Measurements from ENCODE around the gene ZDHHC1. TPM values are rescaled to one million over a fixed set of nuclear protein-coding genes. Genes with fewer than 3 reads are reported as not detected.

Gene ZDHHC1
- total RNA-seq, 2 experiments from 2014 or later = 0.58 to 0.98 TPM

DNA sequence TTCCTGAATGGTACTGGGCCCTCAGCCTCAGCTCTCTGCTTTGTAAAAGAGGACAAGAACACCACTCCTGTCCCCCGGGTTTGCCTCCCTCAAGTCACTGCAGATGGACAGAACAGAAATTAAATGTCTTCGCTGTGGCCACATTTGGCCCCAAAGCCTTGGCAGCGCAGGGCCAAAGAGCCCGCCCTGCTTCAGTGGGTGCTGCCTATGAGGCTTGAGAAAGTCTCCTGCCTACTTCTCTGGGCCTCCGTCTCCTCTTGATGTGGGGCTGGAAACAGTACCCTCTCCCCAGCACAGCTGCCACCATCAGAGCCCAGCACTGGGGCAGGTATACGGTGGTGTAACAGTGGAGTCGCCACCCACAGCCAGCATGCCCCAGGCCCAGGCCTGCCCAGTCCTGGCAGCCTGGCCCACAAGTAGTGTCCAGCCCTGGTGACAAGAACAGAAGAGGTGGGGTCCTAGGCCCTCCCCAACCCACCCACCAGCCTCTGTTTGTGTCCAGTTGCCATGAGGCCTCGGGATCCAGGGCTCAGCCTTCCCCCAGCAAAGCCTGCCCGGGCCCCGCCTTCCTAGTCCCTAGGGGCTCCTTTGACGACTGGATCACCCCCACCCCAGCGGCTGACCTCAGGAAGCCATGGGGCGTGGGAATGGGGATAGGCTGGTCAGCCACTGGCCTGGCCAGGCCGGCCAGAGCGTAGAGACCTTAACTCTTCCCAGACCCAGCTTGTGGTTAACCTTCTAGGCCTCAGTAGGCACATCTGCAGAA, 19.1 kb downstream of the ZDHHC1 start:
- Mint-ChIP-seq H3K27me3 (peaks cover 30% of the 10 kb centered on the region), H3K4me1 (peaks cover 9% of the 10 kb centered on the region), H3K27ac (no peak overlapping the region), H3K4me3 (no peak overlapping the region), H3K36me3 (ENCODE audit: low read depth) (no peaks in the 10 kb centered on the region), H3K9me3 (ENCODE audit: low read depth) (no peaks in the 10 kb centered on the region)
- no peak for ATAC-seq
- no peak for DNase-seq
- POLR2A ChIA-PET = no interaction called here
- intact Hi-C loops (cut with DNase I, micrococcal nuclease) = loop anchor here in 1 of 2 experiments (5.0 kb wide), 1 partner anchor 135 kb away; no protein-coding TSS in a partner anchor
- CTCF ChIA-PET = interaction anchor here (0.6 to 1.4 kb wide), 2 partner anchors 71 to 170 kb away, joined by 3 read pairs; partner anchors contain the start of gene TMEM208

DNA sequence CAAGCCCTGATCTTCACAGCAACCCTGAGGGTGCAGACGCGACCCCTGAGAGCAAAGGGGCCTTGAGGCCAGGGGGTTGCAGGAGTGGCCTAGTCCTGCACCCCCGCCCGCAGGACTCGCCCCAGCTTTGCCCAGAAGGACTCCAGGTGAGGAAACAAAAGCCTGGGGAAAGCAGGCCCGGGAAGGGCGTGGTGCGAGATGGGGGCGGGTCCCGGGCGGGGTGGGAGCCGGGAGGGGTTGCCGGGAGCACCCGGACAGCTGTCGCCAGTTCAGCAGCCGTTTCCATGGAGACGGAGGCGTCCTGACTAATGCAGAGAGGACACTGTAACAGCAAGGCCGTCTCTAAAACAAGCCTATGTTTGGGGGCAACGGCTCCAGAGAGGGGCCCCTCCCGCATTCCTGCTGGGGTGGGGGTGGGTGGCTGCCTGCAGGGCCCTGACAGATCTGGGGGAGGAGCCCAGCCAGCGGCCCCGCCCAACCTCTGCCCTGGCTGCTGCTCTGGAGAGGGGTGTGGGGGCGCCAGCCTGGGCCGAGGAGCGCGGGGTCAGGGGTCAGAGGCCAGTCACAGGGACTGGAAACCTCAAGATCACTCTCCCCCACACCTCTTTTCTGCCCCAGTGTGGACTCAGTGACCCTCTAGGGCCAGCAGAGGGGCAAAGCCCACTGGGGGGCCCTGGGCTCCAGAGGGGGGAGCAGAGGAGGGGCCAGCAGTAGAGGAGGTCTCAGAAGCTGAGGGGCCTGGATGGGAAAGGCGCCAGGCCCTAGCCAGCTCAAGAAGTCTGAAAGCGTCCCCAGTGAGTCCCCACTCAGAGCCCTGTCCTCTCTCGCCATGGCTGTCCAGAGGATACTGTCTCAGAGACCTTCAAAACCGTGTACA, 19.9 kb downstream of the ZDHHC1 start:
- POLR2A ChIA-PET = no interaction called here

DNA sequence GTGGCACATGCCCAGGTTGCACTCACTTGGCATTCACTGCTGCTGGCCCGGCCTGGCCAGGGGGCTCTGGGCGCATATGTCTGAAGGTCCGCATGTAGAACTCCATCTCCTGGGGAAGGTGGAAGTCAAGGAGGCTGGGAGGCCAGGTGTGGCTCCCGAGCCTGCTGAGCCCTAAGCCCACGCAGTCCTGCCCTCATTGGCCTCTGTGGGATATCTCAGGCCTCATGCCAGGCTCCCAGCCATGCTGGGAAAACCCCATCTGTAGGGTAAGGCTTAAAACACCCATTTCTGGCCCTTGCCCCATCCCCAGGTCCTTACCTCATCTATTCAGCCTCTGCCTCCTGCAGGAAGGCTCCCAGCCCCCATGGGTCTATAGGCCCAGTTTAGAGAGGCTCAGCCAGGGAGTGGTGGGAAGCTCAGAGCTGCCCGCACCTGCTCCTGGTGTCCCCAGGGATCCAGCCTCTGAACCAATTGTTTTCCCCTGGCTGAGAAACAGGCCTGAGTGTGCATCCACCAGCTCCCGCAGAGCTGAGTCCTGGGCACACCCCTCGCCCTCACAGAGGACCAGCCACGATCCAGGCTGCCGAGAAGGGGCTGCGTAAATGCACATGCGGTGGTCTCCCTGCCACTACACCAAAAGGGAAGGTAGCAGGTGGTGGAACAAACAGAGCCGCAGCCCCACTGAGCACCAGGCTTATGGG, 20.7 kb downstream of the ZDHHC1 start:
- Mint-ChIP-seq H3K36me3 (ENCODE audit: low read depth) (no peaks in the 10 kb centered on the region), H3K27me3 (peaks cover 25% of the 10 kb centered on the region), H3K9me3 (ENCODE audit: low read depth) (no peaks in the 10 kb centered on the region), H3K27ac (no peak overlapping the region), H3K4me1 (peaks cover 9% of the 10 kb centered on the region), H3K4me3 (no peak overlapping the region)
- no peak for DNase-seq
- POLR2A ChIA-PET = no interaction called here
- no peak for ATAC-seq
- intact Hi-C loops (cut with DNase I, micrococcal nuclease) = loop anchor here in 1 of 2 experiments (5.0 kb wide), 1 partner anchor 133 kb away; no protein-coding TSS in a partner anchor
- CTCF ChIA-PET = no interaction called here

More for the DNA sequence above, 19.9 kb downstream of the ZDHHC1 start:
- Mint-ChIP-seq H3K36me3 (ENCODE audit: low read depth) (no peaks in the 10 kb centered on the region), H3K4me1 (peaks cover 9% of the 10 kb centered on the region), H3K9me3 (ENCODE audit: low read depth) (no peaks in the 10 kb centered on the region), H3K27ac (no peak overlapping the region), H3K4me3 (no peak overlapping the region), H3K27me3 (peaks cover 27% of the 10 kb centered on the region)
- no peak for DNase-seq
- intact Hi-C loops (cut with DNase I, micrococcal nuclease) = loop anchor here in 1 of 2 experiments (5.0 kb wide), 1 partner anchor 134 kb away; no protein-coding TSS in a partner anchor
- no peak for ATAC-seq
- CTCF ChIA-PET = interaction anchor here (1.4 kb wide), 1 partner anchor 70 kb away, joined by 3 read pairs; no protein-coding TSS in a partner anchor

DNA sequence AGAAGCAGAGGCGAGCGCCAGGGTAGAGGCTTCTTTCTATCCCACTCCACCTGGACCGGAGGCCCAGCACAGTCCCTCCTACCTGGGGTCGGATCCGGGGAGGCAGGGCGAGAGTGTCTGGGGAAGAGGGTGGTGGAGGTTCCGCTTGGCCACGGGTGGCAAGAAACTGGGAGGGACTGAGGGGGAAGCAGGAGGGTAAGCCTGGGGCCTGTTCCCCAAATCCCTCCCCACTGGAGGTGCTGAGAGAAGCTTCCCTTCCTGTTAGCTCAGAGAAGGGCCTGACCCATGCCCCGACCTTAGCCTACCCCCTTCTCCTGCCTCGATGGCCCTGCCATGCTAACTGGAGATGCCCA, 21.2 kb downstream of the ZDHHC1 start:
- Mint-ChIP-seq H3K27me3 (peaks cover 25% of the 10 kb centered on the region), H3K4me3 (no peak overlapping the region), H3K9me3 (ENCODE audit: low read depth) (no peaks in the 10 kb centered on the region), H3K27ac (no peak overlapping the region), H3K4me1 (peaks cover 9% of the 10 kb centered on the region), H3K36me3 (ENCODE audit: low read depth) (no peaks in the 10 kb centered on the region)
- CTCF ChIA-PET = no interaction called here
- DNase-seq = no peak
- ATAC-seq = no peak
- POLR2A ChIA-PET = no interaction called here
- intact Hi-C loops (cut with DNase I, micrococcal nuclease) = loop anchor here in 1 of 2 experiments (5.0 kb wide), 1 partner anchor 133 kb away; no protein-coding TSS in a partner anchor

DNA sequence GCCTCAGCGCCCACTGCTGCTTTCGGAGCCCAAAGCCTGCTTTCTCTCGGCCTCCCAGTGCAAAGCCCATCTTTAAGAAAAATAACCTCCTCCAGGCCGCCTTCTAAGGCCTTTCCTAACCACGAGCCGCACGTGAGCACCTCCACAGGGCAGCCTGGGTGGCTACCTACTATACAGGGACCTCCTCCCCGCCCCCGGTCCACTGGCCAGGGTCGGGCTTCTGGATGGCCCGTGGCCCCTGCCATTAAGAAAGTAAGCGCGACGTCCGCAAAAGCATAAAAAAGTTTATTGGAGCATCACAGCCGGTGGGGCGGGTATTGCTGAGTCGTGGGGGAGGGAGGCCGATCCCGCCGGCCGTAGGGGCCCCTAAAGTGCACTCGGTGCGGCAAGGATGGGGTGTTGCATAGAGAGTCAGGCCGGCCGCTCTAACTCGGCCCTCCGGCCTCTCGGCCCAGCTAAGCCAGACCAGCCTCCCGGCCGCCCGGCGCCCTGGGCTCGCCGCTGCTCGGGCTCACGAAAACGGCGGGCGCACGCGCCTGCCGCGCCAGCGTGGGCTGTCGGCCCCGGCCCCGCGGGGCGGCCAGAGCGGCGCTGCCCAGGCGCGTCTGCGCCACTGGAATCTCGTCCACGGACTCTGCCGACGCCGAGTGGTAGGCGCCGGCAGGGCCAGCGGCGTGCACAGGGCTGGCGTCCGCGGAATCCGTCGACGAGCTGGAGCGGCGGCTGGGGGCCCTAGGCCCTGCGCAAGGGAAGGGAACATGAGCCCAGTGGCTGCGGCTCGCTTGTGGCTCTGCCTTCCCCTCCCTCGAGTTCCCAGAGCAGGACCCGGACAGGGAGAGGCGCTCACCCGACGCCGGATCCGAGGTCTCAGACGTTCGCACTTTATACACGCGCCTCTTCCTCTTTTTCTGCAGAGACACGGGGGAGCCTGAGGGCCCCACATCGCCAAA, 21.8 kb downstream of the ZDHHC1 start:
- Mint-ChIP-seq H3K9me3 (ENCODE audit: low read depth) (no peaks in the 10 kb centered on the region), H3K27me3 (peaks cover 27% of the 10 kb centered on the region), H3K36me3 (ENCODE audit: low read depth) (no peaks in the 10 kb centered on the region), H3K4me1 (peaks cover 9% of the 10 kb centered on the region), H3K27ac (no peak overlapping the region), H3K4me3 (peak overlapping the region; percentile 18)
- intact Hi-C loops (cut with DNase I, micrococcal nuclease) = loop anchor here in 1 of 2 experiments (5.0 kb wide), 1 partner anchor 132 kb away; no protein-coding TSS in a partner anchor
- ChIA-PET CTCF (interaction anchor here (0.6 to 2.5 kb wide), 4 partner anchors 19 to 134 kb away, joined by 3 to 10 read pairs (median 6); no protein-coding TSS in a partner anchor), POLR2A (no interaction called here)
- DNase-seq = no peak
- ATAC-seq = no peak

DNA sequence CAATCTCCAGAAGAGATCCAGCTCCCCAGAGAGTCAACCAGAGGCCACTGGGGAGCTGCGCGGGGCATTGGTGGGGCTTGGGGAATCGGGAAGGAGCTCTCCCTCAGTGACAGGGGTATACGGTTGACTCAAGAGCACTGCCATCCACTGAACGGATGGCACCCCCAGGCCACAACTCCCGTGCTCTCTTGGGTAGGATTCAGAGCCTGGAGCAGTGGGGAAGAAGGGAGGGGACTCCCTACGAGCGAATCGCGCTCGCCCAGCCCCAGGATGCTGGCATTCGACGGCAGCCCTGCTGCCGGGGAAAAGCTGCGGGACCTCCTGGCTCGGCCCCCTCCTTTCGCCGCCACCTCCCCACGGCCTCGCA, 22.5 kb downstream of the ZDHHC1 start:
- H3K9me3 Mint-ChIP-seq (ENCODE audit: low read depth) = no peaks in the 10 kb centered on the region
- ATAC-seq (peak; percentile 6), DNase-seq (no peak)
- ChIA-PET POLR2A (no interaction called here), CTCF (interaction anchor here (0.6 to 2.5 kb wide), 5 partner anchors 12 to 133 kb away, joined by 3 to 10 read pairs (median 4); no protein-coding TSS in a partner anchor)
- H3K36me3 Mint-ChIP-seq (ENCODE audit: low read depth) = no peaks in the 10 kb centered on the region
- H3K4me1 Mint-ChIP-seq = peaks cover 9% of the 10 kb centered on the region
- H3K27me3 Mint-ChIP-seq = peaks cover 27% of the 10 kb centered on the region
- no peak overlapping the region for H3K27ac Mint-ChIP-seq
- intact Hi-C loops (cut with DNase I, micrococcal nuclease) = no loop called here
- peak overlapping the region; percentile 10 for H3K4me3 Mint-ChIP-seq

DNA sequence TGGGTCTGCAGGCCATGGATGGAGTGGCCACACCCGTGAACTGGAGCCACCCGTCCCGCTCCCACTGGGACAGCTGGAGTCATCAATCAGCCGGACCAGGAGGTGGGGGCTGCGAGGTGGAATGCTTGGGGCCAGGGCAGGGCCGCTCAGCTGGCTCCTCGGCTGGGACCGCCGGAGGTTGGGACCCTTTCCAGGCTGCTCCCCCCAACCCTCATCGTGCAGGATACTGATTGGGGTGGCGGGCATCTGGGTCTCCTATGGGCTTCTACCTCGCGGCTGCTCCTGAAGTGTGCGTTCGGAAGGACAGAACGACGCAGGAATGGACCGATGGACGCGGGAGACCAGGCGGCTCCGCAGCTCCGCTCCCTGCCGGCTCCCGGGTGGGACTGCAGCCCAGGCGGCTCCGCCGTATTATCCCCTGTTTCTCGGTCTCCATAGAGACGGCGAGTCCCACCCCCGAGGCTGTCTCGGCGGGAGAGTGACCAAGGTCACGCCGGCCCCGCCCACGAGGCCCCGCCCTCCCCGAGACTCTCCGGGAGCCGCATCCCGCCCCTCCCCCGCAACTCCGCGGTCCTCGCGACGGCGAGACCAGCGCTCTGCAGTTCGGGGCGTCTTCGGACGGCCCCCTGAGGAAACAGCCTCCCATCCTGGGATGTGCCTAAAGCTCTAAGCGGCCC, 23.0 kb downstream of the ZDHHC1 start, which contains the start of gene TPPP3:
TPPP3 (minus strand) TSS at position 388 of the 677 bp plus-strand sequence. CDS start 2,387 bp downstream, outside the sequence.
- ATAC-seq = peak; percentile 74
- CTCF ChIA-PET = interaction anchor here (0.6 to 2.5 kb wide), 7 partner anchors 11 to 133 kb away, joined by 3 to 10 read pairs (median 4); no protein-coding TSS in a partner anchor
- DNase-seq = peak; percentile 70

DNA sequence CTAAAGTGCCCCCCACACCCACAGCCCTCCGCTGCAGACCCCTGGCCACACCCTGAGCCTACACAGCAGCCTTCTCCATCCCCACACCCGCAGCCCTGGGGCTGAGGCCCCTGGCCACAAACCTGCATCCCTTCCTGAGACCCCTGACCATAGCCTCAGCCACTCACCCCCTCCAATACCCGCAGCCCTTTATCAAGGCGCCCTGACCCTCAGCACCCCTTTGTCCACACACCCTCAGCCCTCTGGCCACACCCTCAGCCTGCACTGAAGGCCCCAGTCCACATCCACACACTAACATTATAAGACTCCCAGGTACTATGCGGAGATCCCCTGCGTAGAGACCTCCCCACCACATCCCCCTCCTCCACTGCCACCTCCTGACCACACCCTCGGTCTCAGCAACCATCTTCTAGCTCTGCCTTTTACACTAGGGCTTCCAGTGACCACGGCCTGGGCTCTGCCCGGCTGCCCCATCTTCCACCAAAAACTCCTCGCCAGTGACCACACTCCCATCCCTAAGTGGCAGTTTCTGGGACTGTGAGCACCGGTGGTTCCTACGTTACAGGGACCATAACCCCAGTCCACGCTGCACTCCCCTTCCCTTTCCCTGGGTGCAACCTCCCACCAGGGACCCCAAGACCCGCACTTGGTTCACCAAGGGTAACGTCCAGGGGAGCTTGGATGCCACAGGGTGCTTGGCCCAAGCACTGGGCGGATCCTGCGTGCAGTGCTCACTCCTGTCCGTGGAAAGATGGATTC, 23.8 kb downstream of the ZDHHC1 start:
- POLR2A ChIA-PET = no interaction called here
- no peak overlapping the region for H3K4me3 Mint-ChIP-seq
- no peak overlapping the region for H3K27ac Mint-ChIP-seq
- CTCF ChIA-PET = interaction anchor here (0.7 to 2.5 kb wide), 6 partner anchors 11 to 132 kb away, joined by 3 to 10 read pairs (median 4); no protein-coding TSS in a partner anchor
- H3K4me1 Mint-ChIP-seq = peaks cover 9% of the 10 kb centered on the region
- H3K36me3 Mint-ChIP-seq (ENCODE audit: low read depth) = no peaks in the 10 kb centered on the region
- intact Hi-C loops (cut with DNase I, micrococcal nuclease) = no loop called here
- DNase-seq (no peak), ATAC-seq (no peak)
- no peaks in the 10 kb centered on the region for H3K9me3 Mint-ChIP-seq (ENCODE audit: low read depth)
- H3K27me3 Mint-ChIP-seq = peaks cover 27% of the 10 kb centered on the region

More for the DNA sequence above, 23.0 kb downstream of the ZDHHC1 start, which contains the start of gene TPPP3:
- POLR2A ChIA-PET = no interaction called here
- Mint-ChIP-seq H3K4me1 (peaks cover 9% of the 10 kb centered on the region), H3K9me3 (ENCODE audit: low read depth) (no peaks in the 10 kb centered on the region), H3K27me3 (peaks cover 27% of the 10 kb centered on the region), H3K27ac (no peak within 1 kb of the TSS), H3K36me3 (ENCODE audit: low read depth) (no peaks in the 10 kb centered on the region), H3K4me3 (peak within 1 kb of the TSS; percentile 18)
- intact Hi-C loops (cut with DNase I, micrococcal nuclease) = no loop called here

All from activated CD4-positive, alpha-beta T cell treated with anti-CD3 and anti-CD28 coated beads for 36 hours (primary cell).